Kidney (tissue), 14 donors: ENCODE measurements around the gene HECTD4. TPM values are rescaled to one million over a fixed set of nuclear protein-coding genes. Genes with fewer than 3 reads are reported as not detected.
A peak's percentile ranks its signal among the peaks of the same experiment; 100 is the strongest.

Experiments
- DNase-seq, 5 donors: peaks; one replicate each; pipeline ENCODE4 v3.0.0-alpha.2; 2013 to 2020
- FAIRE-seq: peaks from 2 replicates; lab custom pipeline; 2012; peaks lifted over from hg19 to GRCh38; lab: Jason Lieb, UNC
- H3K27ac ChIP-seq, 2 donors: one replicate each; pipeline ENCODE4 v1.7.0; 2013; ENCODE audit warnings: low read depth in 2 of 2, low read length in 2 of 2, inconsistent platforms in 1 of 2
- H3K27me3 ChIP-seq: one replicate; pipeline ENCODE4 v1.7.1; 2013; ENCODE audit warnings: low read length, inconsistent platforms; ENCODE audit not compliant: control insufficient read depth, insufficient read depth
- H3K36me3 ChIP-seq, 3 donors: one replicate each; pipeline versions ENCODE4 v1.7.0 to v1.7.1; 2013; ENCODE audit warnings: low read length in 3 of 3, control low read depth in 1 of 3, inconsistent platforms in 1 of 3; ENCODE audit not compliant: insufficient read depth in 3 of 3, control insufficient read depth in 2 of 3
- H3K4me1 ChIP-seq, 3 donors: one replicate each; pipeline versions ENCODE4 v1.7.0 to v1.7.1; 2013; ENCODE audit warnings: low read length in 3 of 3, inconsistent platforms in 1 of 3, low read depth in 1 of 3; ENCODE audit not compliant: control insufficient read depth in 2 of 3, insufficient read depth in 2 of 3
- H3K4me3 ChIP-seq, 3 donors: one replicate each; pipeline versions ENCODE4 v1.7.0 to v1.8.1; 2013; ENCODE audit warnings: low read length in 3 of 3, control low read depth in 1 of 3, inconsistent platforms in 1 of 3
- H3K9ac ChIP-seq, 3 donors: one replicate each; pipeline versions ENCODE4 v1.7.0 to v1.7.1; 2013; ENCODE audit warnings: low read length in 3 of 3, control low read depth in 1 of 3, inconsistent platforms in 1 of 3
- H3K9me3 ChIP-seq, 3 donors: one replicate each; pipeline versions ENCODE4 v1.7.0 to v1.7.1; 2013; ENCODE audit warnings: low read length in 3 of 3, control low read depth in 1 of 3, inconsistent platforms in 1 of 3; ENCODE audit not compliant: control insufficient read depth in 2 of 3, insufficient read depth in 1 of 3
- CTCF ChIP-seq: IDR thresholded peaks from 3 replicates; pipeline ENCODE4 v1.5.1; 2012; ENCODE audit warnings: mild to moderate bottlenecking, moderate library complexity, borderline replicate concordance; ENCODE audit not compliant: insufficient read depth; ENCODE audit errors: extremely low read depth
- intact Hi-C: fragments of 100-400 bp; cut with DNase I; formaldehyde crosslinking; loops from one replicate; pipeline ENCODE4 v1.11.1; 2022
- polyA plus RNA-seq: library from polyadenylated mRNA; stranded (reverse); fragments of 350-450 nt; fragmentation: Illumina TruSeq; extraction: RNeasy Lipid Tissue Mini Kit (QIAGEN cat#74804); gene quantifications from one replicate; pipeline ENCODE4 v1.2.3, GENCODE V29; 2014; ENCODE audit warnings: low read depth, low replicate concordance; ENCODE audit not compliant: insufficient read depth
- total RNA-seq: library from RNA; stranded (reverse); fragmentation: NEBNext Ultra II Directional; extraction: Animal tissue kit (Norgen Biotek cat#: 25700); gene quantifications from one replicate; pipeline ENCODE4 v1.2.1, GENCODE V29; 2021
- donor health status: control.
- donor health status: control.
- donor health status: control.
- donor health status: control.
- donor health status: control.
- donor health status: DM: yes; HTN: yes; CAD: no.
- donor health status: Normal renal cell carcinoma (clear cell type).

The HECTD4 gene
- total and polyA plus RNA-seq, 2 donors from 2014 or later: 15.6 to 53.1 TPM

DNA sequence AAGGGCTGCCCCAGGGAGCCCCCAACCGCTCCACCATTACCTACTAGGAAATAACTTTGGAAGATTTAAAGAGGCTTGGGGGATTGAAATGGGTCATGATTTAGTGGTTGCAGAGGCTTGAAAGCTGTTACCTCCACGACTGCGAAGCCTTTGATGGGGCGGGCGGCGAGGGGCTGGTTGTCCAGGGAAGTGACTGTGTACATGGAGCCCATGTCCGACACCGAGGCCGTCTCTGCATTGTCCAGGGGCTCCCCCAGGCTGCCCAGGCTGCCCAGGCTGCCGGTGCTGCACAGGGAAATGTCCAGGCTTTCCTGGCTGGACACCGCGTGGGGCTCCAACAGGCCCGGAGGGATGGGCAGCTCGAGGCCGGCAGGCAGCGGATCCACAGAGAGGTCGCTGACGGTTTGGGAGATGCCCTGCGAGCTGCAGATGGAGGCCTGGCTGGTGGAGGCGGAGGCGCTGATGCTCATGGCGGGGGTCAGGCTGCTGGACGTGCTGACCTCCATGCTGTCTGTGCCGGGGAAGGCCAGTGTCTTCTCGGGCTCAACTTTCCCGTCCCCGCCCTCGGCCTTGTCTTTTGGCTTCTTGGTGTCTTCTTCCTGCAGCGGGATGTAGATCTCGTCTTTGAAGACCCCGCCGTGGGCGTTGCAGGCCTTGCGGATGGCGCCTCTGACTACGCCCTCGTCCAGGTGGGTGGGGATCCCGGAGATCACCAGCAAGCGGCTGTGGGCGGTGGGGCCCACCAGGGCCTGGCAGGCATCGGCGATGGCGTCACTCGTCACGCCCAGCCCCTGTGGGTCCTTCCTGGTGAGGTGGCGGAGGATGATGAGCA lies 198.0 kb downstream of the HECTD4 start:
- H3K9ac ChIP-seq: no peak overlapping the region
- no peak for TF ChIP-seq CTCF
- H3K36me3 ChIP-seq: peaks cover 0 to 14% (median 12%) of the 10 kb centered on the region in 3 donors
- no peaks in the 10 kb centered on the region for H3K9me3 ChIP-seq
- H3K4me1 ChIP-seq: no peaks in the 10 kb centered on the region
- FAIRE-seq: no peak
- H3K27me3 ChIP-seq: no peaks in the 10 kb centered on the region
- no peak overlapping the region for H3K4me3 ChIP-seq
- peak in 1 of 5 donors; percentile 72 for DNase-seq
- intact Hi-C loops: no loop called here
- H3K27ac ChIP-seq: no peak overlapping the region

GRCh38 chr12:112183141-112184021 lies 198.8 kb downstream of the HECTD4 start:
- no peak for TF ChIP-seq CTCF
- no peak for FAIRE-seq
- intact Hi-C loops: no loop called here
- no peak for DNase-seq
- H3K36me3 ChIP-seq: peaks cover 0 to 18% (median 17%) of the 10 kb centered on the region in 3 donors
- no peak overlapping the region for H3K27ac ChIP-seq
- H3K4me3 ChIP-seq: no peak overlapping the region
- H3K9me3 ChIP-seq: no peaks in the 10 kb centered on the region
- no peak overlapping the region for H3K9ac ChIP-seq
- no peaks in the 10 kb centered on the region for H3K27me3 ChIP-seq
- no peaks in the 10 kb centered on the region for H3K4me1 ChIP-seq

DNA sequence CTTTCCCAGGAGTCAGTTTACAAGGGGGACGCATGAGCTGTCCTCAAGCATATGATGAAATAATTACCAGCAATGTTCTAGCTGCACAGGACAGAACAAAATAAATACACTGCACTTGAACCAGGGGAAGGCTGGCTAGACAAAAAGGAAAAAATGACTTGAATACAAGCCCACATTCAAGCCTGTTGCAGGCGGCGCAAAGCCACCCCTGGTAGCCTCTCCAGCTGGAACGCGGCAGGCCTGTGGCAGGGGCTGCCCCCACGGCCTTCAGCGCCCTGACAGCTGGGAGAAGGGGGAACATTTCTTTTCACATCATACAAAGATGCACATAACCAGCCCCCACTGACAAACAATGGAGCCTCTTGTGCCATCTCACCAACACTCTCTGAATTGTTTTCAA lies 199.7 kb downstream of the HECTD4 start:
- H3K27me3 ChIP-seq: no peaks in the 10 kb centered on the region
- DNase-seq (peak in 1 of 5 donors; percentile 64), FAIRE-seq (no peak)
- no peak overlapping the region for H3K27ac ChIP-seq
- intact Hi-C loops: no loop called here
- H3K9ac ChIP-seq: no peak overlapping the region
- H3K4me3 ChIP-seq: no peak overlapping the region
- H3K4me1 ChIP-seq: no peaks in the 10 kb centered on the region
- H3K36me3 ChIP-seq: peaks cover 0 to 20% (median 19%) of the 10 kb centered on the region in 3 donors
- H3K9me3 ChIP-seq: no peaks in the 10 kb centered on the region
- no peak for TF ChIP-seq CTCF
